GM15510 (cell line): Measurements from ENCODE around the gene NSFL1C.

Experiments
- POLR2A ChIP-seq: IDR thresholded peaks from 3 replicates; pipeline ENCODE4 v1.6.1; 2011; ENCODE audit warnings: borderline replicate concordance; ENCODE audit not compliant: insufficient read length; ENCODE audit errors: extremely low read depth

The NSFL1C gene

GRCh38 chr20:1491281-1491840, 24.7 kb upstream of the NSFL1C start, which contains the start of gene SIRPB2:
Gene SIRPB2 (minus strand): TSS chr20:1491420. CDS start chr20:1491359, 61 bp downstream.
- no peak for TF ChIP-seq POLR2A

- TF ChIP-seq POLR2A, result no peak
Measured at GRCh38 chr20:1490643-1491195, 24.1 kb upstream of the NSFL1C start.

DNA sequence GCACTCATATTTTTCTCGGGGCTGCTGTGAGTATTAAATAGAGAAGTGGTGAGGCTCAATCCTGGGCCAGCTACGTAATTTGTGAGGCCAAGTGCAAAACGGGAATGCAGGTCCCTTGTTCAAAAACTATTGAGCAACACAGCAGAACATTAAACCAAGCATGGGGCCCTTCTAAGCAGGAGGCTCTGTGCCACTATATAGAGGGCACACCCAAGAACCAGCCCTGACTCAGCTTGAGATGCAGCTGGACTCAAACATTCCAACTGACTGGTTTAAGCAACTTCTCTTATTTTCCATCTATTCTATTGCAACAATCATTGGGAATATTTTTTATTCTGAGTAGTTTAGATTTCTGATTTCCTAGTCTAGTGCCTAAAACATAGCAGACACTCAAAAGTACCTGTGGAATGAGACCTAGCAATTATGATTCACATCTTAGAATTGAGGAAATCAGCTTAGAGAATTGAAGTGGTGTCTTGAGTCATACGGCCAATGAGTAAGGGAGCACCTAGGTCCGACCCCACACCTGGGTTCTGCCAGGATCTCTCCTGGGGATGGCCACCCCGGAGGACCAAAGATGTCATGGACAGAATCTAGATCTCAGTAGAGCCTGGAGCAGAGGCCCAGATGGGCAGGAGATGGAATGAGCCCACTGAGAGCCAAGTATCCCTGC, 23.3 kb upstream of the NSFL1C start:
- TF ChIP-seq POLR2A, result no peak

DNA sequence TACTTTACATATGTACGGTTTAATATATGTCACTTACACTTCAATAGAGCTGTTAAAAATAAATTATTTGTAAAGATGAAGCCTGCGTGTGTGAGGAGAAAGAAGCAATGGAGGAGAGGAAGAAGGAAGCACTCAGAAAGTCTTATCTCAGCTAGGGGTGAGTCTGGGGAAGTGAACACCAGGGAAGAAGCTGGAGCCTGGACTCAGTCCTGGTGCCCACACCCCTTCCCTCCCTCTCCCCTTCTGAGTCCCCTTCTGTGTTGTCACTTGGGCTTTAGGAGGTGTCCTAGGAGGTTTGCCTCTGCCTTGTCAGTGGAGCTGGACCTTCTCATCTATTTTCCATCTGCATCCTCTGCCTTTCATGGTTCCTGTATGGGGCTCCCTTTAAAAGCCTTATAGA, 22.7 kb upstream of the NSFL1C start:
- TF ChIP-seq POLR2A, result no peak

DNA sequence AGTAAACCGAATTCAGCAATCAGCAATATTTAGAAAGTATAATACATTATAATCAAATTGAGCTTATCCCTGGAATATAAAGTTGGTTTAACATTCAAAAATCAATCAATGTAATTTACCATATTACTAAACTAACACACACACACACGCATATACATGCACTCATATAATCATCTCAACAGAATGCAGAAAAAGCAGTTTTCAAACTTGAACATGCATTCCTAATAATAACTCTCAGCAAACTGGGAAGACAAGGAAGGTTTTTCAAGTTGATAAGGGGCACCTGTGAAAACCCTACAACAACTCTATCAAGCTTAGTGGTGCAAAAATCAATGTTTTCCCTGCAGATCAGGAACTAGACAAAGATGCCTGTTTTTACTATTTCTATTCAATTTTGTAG, 19.9 kb upstream of the NSFL1C start:
- TF ChIP-seq POLR2A, result no peak

GRCh38 chr20:1484438-1485116, 17.9 kb upstream of the NSFL1C start:
- no peak for TF ChIP-seq POLR2A

GRCh38 chr20:1479831-1480595, 13.4 kb upstream of the NSFL1C start:
- no peak for TF ChIP-seq POLR2A

DNA sequence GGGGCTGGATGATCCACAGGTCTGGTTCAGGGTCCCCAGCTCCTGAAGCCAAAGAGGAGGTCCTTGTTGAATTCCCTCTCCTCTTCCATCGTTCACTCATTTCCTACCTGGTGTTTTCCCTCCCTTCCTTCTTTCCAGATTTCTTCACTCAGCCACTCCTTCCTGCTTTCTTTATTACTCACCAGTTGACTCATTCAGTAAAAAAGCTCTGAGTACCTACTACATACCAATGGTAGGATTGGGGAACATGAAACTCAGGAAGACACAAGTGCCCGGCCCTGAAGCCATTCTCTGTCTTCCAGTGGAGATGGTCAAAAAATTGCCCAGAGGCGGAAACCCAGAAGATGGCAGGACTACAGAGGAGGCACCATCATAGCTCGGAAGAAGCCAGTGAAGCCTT, 11.9 kb upstream of the NSFL1C start:
- TF ChIP-seq POLR2A, result no peak

DNA sequence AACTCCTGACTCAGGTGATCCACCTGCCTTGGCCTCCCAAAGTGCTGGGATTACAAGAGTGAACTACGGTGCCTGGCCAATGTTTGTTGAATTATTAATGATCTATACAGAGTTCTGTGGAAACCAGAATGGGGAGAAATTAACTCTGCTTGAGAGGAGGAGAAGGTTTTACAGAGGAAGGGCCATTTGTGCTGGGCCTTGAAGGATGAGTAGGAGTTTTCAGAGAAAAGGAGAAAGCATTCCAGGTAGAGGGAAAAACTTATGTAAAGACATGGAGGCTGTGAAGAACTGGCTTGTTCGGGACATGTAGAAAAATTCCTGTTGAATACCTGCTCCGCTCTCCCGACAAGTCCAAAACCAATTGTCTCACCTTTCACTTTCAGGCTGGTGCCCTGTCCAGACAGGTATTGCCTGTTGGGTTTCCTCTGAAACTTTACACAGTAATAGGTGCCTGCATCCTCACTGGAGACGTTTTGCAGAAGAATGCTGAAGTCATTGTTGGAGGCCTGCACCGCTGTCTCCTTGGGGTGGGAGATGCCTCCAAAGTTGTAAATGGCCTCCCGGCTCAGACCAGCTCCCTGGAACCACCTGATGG, 11.3 kb upstream of the NSFL1C start:
- TF ChIP-seq POLR2A, result no peak

GRCh38 chr20:1474817-1475603, 8.4 kb upstream of the NSFL1C start:
- TF ChIP-seq POLR2A, result no peak

GRCh38 chr20:1474325-1474724, 7.7 kb upstream of the NSFL1C start:
- no peak for TF ChIP-seq POLR2A

DNA sequence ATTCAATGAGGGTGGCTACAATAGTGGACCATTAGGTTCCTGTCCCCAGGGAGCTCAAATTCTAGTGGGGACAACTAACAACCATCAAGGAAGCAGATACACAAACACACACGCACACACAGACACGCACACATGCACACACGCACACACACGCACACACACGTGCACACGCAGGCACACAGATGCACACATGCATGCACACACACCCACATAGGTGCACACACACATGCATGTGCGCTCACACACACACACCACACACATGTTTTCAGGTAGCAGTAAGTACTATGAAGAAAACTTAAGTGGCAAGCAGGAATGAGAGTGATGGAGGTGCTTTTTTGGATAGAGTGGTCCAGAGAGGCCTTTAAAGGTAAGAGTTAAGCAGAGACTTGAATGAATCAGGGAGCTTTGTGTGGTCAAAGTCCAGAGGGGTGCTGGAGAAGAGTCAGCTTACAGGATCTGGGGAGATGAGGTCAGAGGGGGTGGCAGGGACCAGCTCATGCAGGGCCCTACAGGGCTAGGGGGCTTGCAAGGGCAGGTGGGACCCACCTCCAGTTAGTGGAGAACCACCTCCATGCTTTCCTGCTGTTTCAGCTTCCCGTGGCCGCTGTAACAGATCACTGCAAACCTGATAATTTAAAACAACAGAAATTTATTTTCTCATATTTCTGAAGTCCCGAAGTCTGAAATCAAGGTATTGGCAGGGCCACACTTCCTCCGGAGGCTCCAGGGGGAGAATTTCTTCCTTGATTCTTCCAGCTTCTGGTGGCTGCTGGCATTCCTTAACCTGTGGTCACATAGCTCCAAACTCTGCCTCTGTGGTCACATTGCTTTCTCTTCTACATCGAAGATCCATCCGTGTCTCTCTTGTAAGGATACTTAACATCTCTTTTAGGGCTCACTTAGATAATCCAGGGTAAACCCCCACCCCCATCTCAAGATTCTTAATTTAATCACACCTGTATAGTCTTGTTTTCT, 6.9 kb upstream of the NSFL1C start:
- TF ChIP-seq POLR2A, result no peak

DNA sequence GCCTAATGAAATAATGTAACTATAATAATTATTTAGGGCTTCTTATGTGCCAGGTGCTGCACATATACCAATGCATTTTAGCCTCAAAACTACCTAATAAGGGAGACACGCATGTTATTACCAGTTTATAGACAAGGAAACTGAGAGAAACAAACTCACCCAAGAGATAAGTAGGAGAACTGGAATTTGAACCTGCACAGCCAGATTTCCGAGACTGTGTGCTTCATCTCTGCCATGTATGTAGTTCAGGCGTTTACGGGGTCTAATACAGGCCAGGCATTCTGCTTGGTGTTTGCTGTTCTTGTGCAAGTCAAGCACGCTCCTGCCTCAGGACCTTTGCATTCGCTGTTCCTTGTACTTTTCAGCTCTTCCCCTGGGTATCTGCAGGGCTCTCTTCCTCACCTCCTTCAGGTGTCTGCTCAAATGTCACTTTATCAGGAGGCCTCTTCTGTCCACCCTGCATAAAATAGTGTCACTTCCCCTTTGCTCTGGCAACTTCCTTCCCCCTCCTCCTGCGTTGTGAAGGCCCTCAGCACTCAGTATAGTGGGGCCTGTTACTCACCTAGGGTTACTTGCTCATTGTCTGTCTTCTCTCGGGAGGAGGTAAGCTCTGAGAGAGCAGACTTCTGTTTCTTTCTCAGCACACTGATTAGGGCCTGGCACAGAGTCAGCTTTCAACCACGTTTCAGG, 6.1 kb upstream of the NSFL1C start:
- no peak for TF ChIP-seq POLR2A

- TF ChIP-seq POLR2A, result no peak
Measured at GRCh38 chr20:1471242-1471641, 4.6 kb upstream of the NSFL1C start.
